Effector memory CD4-positive, alpha-beta T cell (primary cell): ENCODE data around the gene OR4X1.
"Not testable (repeated sequence)": the region's sequence is repeated elsewhere in the genome, so short reads cannot be mapped to it uniquely, and the experiment has no call there.

Experiments used
- DNase-seq, 3 donors: peaks; one replicate each; pipeline ENCODE4 v3.0.0-alpha.2; 2020
- H3K27ac ChIP-seq: 2 replicates; pipeline ENCODE4 v1.7.0; 2013; ENCODE audit warnings: mild to moderate bottlenecking, low read length, moderate library complexity; ENCODE audit not compliant: insufficient read depth, poor library complexity, severe bottlenecking
- H3K27me3 ChIP-seq: replicated peaks from 2 replicates; pipeline ENCODE4 v1.7.0; 2013; ENCODE audit warnings: mild to moderate bottlenecking, low read length; ENCODE audit not compliant: insufficient read depth, control insufficient read depth, poor library complexity, severe bottlenecking
- H3K36me3 ChIP-seq: 2 replicates; pipeline ENCODE4 v1.7.0; 2013; ENCODE audit warnings: mild to moderate bottlenecking, low read length, moderate library complexity; ENCODE audit not compliant: control insufficient read depth, insufficient read depth
- H3K4me1 ChIP-seq: 2 replicates; pipeline ENCODE4 v1.7.0; 2013; ENCODE audit warnings: low read length, mild to moderate bottlenecking; ENCODE audit not compliant: control insufficient read depth, insufficient read depth, poor library complexity, severe bottlenecking
- H3K4me3 ChIP-seq: 2 replicates; pipeline ENCODE4 v1.7.0; 2013; ENCODE audit warnings: low read length, low read depth, mild to moderate bottlenecking; ENCODE audit not compliant: insufficient read depth, poor library complexity, severe bottlenecking
- H3K9me3 ChIP-seq: 2 replicates; pipeline ENCODE4 v1.7.0; 2013; ENCODE audit warnings: mild to moderate bottlenecking, low read length, moderate library complexity; ENCODE audit not compliant: control insufficient read depth

OR4X1 gene

GRCh38 chr11:48272606-48273005, 8.9 kb downstream of the OR4X1 start:
- Histone ChIP-seq H3K9me3 (no peaks in the 10 kb centered on the region), H3K4me1 (no peaks in the 10 kb centered on the region), H3K27ac (no peak overlapping the region), H3K27me3 (no peaks in the 10 kb centered on the region), H3K4me3 (no peak overlapping the region), H3K36me3 (no peaks in the 10 kb centered on the region)
- no peak for DNase-seq

- peaks cover 5% of the 10 kb centered on the region for H3K4me1 ChIP-seq
- H3K27me3 ChIP-seq, result no peaks in the 10 kb centered on the region
- DNase-seq, result no peak
- no peaks in the 10 kb centered on the region for H3K36me3 ChIP-seq
- peaks cover under 1% of the 10 kb centered on the region for H3K9me3 ChIP-seq
- no peak within 1 kb of the TSS for H3K4me3 ChIP-seq
- H3K27ac ChIP-seq, result no peak within 1 kb of the TSS
Observed at GRCh38 chr11:48305923-48306322, 42.3 kb downstream of the OR4X1 start, which contains the start of gene OR4S1. Gene OR4S1 (plus strand): TSS chr11:48306223. CDS start chr11:48306223, 0 bp downstream.

- Histone ChIP-seq H3K4me1 (peaks cover 5% of the 10 kb centered on the region), H3K27me3 (no peaks in the 10 kb centered on the region), H3K27ac (no peak overlapping the region), H3K4me3 (no peak overlapping the region), H3K9me3 (no peaks in the 10 kb centered on the region), H3K36me3 (no peaks in the 10 kb centered on the region)
- DNase-seq, result peak; percentile 1 to 42 (median 18)
Observed at GRCh38 chr11:48307760-48308386, 44.2 kb downstream of the OR4X1 start.

GRCh38 chr11:48313590-48313989, 49.9 kb downstream of the OR4X1 start:
- not testable (repeated sequence) for DNase-seq, H3K4me1 ChIP-seq, H3K4me3 ChIP-seq

More at GRCh38 chr11:48313590-48313989, 49.9 kb downstream of the OR4X1 start:
- not testable (repeated sequence) for H3K27me3 ChIP-seq, H3K9me3 ChIP-seq, H3K27ac ChIP-seq, H3K36me3 ChIP-seq
